Vagina (tissue), 2 donors: Measurements from ENCODE around the gene FGL2. TPM values are rescaled to one million over a fixed set of nuclear protein-coding genes. Genes with fewer than 3 reads are reported as not detected.
"Not testable (repeated sequence)": the region's sequence is repeated elsewhere in the genome, so short reads cannot be mapped to it uniquely, and the experiment has no call there.

ENCODE experiments used
- DNase-seq, 2 donors: peaks; one replicate each; pipeline ENCODE4 v3.0.0-alpha.2; 2017; ENCODE audit errors: extremely low spot score in 2 of 2
- H3K27ac ChIP-seq: fragments of 200-600 bp; sonication (generic); one replicate; pipeline ENCODE4 v1.5.1; 2019
- H3K27me3 ChIP-seq: fragments of 200-600 bp; sonication (generic); one replicate; pipeline ENCODE4 v1.5.1; 2019
- H3K36me3 ChIP-seq, 2 donors: fragments of 200-600 bp; sonication (generic); one replicate each; pipeline ENCODE4 v1.5.1; 2017 to 2019
- H3K4me1 ChIP-seq: fragments of 200-600 bp; sonication (generic); one replicate; pipeline ENCODE4 v1.5.1; 2019
- H3K4me3 ChIP-seq, 2 donors: fragments of 200-600 bp; sonication (generic); 1 replicate in 1 of 2; 2 replicates in 1 of 2; pipeline ENCODE4 v1.5.1; 2016 to 2019
- H3K9me3 ChIP-seq: fragments of 200-600 bp; sonication (generic); one replicate; pipeline ENCODE4 v1.5.1; 2019
- POLR2A ChIP-seq, 2 donors: fragments of 450-650 bp; IDR thresholded peaks; one replicate each; pipeline ENCODE4 v1.6.1; 2017; ENCODE audit warnings: antibody characterized with exemption in 2 of 2, mild to moderate bottlenecking in 2 of 2, moderate library complexity in 2 of 2
- POLR2AphosphoS5 ChIP-seq, 2 donors: sonication (generic); formaldehyde crosslinking; IDR thresholded peaks; one replicate each; pipeline ENCODE4 v1.9.0; 2017; ENCODE audit warnings: antibody characterized with exemption in 2 of 2, mild to moderate bottlenecking in 2 of 2, low read depth in 1 of 2; ENCODE audit not compliant: insufficient read depth in 1 of 2
- intact Hi-C: fragments of 100-400 bp; cut with DNase I; formaldehyde crosslinking; loops from one replicate; pipeline ENCODE4 v1.15.1; 2023
- total RNA-seq: library from RNA; depleted of rRNA; stranded (reverse); fragments of >200 nt; gene quantifications from one replicate; pipeline ENCODE4 v1.2.3, GENCODE V29; 2016
- TF ChIP-seq, protein P1 (sequence below), 3 experiments: fragments of 450-650 bp in 2 of 3; fragments of 200-600 bp in 1 of 3; sonication (generic) in 1 of 3; IDR thresholded peaks; one replicate each; pipeline ENCODE4 v1.5.1; 2017 to 2019; ENCODE audit warnings: antibody characterized with exemption in 3 of 3, mild to moderate bottlenecking in 2 of 3, moderate library complexity in 2 of 3

FGL2 gene
- total RNA-seq, 1 donor from 2014 or later, result 7.4 TPM

DNA sequence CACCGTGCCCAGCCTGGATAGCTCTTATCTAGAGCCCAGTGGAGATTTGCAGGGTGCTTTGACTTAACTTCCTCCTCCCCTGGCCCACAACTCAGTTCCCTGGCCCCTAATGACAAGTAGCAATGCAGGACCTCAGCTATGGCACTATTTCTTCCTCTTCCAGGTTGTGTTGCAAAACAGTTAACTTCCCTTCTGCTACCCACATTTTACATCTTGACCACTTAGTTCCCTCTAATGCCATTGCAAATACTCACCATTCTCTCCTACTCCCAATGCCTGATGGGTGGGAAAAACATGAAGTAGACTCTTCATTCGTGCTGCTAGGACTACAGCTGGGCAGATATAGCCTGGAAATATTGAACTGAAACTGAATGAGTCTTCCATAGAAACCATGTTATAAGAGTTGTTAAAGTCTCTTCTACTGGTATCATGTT, 39.1 kb upstream of the FGL2 start:
- intact Hi-C loops, result no loop called here
- DNase-seq, result no peak
- H3K27ac ChIP-seq, result no peak overlapping the region
- H3K36me3 ChIP-seq, result peaks cover 0 to 5% of the 10 kb centered on the region in 2 donors
- no peaks in the 10 kb centered on the region for H3K4me1 ChIP-seq
- no peak overlapping the region for H3K4me3 ChIP-seq
- no peaks in the 10 kb centered on the region for H3K9me3 ChIP-seq
- H3K27me3 ChIP-seq, result no peaks in the 10 kb centered on the region
- TF ChIP-seq POLR2AphosphoS5 (IDR thresholded peaks at IDR 0.05; ENCODE audit: insufficient read depth in 1 of 2, low read depth in 1 of 2) (no peak), POLR2A (IDR thresholded peaks at IDR 0.05) (no peak)
- TF ChIP-seq, protein P1, sequence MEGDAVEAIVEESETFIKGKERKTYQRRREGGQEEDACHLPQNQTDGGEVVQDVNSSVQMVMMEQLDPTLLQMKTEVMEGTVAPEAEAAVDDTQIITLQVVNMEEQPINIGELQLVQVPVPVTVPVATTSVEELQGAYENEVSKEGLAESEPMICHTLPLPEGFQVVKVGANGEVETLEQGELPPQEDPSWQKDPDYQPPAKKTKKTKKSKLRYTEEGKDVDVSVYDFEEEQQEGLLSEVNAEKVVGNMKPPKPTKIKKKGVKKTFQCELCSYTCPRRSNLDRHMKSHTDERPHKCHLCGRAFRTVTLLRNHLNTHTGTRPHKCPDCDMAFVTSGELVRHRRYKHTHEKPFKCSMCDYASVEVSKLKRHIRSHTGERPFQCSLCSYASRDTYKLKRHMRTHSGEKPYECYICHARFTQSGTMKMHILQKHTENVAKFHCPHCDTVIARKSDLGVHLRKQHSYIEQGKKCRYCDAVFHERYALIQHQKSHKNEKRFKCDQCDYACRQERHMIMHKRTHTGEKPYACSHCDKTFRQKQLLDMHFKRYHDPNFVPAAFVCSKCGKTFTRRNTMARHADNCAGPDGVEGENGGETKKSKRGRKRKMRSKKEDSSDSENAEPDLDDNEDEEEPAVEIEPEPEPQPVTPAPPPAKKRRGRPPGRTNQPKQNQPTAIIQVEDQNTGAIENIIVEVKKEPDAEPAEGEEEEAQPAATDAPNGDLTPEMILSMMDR (IDR thresholded peaks at IDR 0.05), result no peak

DNA sequence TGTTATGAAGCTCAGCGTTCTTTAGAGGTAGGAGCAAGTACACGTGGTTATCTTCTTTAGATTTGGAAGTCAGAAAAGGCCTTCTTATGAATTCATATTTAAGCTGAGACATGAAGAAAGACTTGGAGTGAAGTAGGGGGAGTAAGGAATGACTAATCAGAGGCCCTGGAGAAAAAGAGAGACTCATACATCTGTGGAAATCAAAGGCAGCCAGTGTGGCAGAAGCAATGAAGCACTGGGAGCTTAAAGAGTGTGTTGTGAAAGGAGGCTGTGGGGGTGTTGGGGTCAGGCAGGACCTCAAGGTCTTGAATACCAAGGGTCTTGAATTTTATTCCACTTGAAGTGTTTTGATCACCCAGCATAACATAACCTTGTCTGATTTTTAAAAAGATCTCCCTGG, 35.7 kb upstream of the FGL2 start:
- DNase-seq, result no peak
- H3K27me3 ChIP-seq, result no peaks in the 10 kb centered on the region
- H3K9me3 ChIP-seq, result no peaks in the 10 kb centered on the region
- H3K4me3 ChIP-seq, result no peak overlapping the region
- no peaks in the 10 kb centered on the region for H3K4me1 ChIP-seq
- intact Hi-C loops, result no loop called here
- H3K27ac ChIP-seq, result no peak overlapping the region
- no peaks in the 10 kb centered on the region for H3K36me3 ChIP-seq
- TF ChIP-seq POLR2A (IDR thresholded peaks at IDR 0.05), result no peak
- TF ChIP-seq, protein P1 (IDR thresholded peaks at IDR 0.05), result no peak
- no peak for TF ChIP-seq POLR2AphosphoS5 (IDR thresholded peaks at IDR 0.05; ENCODE audit: insufficient read depth in 1 of 2, low read depth in 1 of 2)

DNA sequence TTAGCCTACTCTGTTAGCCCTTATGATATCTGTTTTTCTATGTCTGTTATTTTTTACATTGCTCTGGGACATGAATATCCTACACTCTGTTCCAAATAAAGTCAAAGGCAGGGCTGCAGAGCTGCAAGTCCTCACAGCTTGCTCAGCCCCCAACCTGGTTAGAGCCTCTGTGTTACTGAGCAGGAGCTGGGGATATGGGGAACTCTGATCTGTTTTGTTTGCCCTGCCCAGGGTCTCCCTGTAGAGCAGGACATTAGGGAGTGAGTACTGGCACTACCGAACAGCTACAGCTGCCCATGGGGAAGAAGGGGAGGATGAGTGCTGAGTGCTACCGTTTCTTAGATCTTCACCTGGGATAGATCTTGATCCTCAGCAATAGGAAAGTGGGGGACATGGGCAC, 32.8 kb upstream of the FGL2 start:
- TF ChIP-seq, protein P1 (IDR thresholded peaks at IDR 0.05), result no peak
- no peak for DNase-seq
- intact Hi-C loops, result no loop called here
- H3K36me3 ChIP-seq, result no peaks in the 10 kb centered on the region
- no peaks in the 10 kb centered on the region for H3K9me3 ChIP-seq
- no peak overlapping the region for H3K27ac ChIP-seq
- no peak overlapping the region for H3K4me3 ChIP-seq
- H3K27me3 ChIP-seq, result no peaks in the 10 kb centered on the region
- H3K4me1 ChIP-seq, result no peaks in the 10 kb centered on the region

DNA sequence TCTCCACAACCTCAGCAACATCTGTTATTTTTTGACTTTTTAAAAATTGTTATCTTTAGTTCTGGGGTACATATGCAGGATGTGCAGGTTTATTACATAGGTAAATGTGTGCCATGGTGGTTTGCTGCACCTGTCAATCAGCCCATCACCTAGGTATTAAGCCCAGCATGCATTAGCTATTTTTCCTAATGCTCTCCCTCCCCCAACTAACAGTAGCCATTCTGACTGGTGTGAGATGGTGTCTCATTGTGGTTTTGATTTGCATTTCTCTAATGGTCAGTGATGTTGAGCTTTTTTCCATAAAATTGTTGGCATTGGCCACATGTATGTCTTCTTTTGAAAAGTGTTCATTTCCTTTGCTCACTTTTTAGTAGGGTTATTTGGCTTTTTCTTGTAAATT, 29.2 kb upstream of the FGL2 start:
- H3K9me3 ChIP-seq, DNase-seq, H3K27ac ChIP-seq, intact Hi-C loops, H3K4me3 ChIP-seq, H3K36me3 ChIP-seq, H3K27me3 ChIP-seq, H3K4me1 ChIP-seq: not testable (repeated sequence)

DNA sequence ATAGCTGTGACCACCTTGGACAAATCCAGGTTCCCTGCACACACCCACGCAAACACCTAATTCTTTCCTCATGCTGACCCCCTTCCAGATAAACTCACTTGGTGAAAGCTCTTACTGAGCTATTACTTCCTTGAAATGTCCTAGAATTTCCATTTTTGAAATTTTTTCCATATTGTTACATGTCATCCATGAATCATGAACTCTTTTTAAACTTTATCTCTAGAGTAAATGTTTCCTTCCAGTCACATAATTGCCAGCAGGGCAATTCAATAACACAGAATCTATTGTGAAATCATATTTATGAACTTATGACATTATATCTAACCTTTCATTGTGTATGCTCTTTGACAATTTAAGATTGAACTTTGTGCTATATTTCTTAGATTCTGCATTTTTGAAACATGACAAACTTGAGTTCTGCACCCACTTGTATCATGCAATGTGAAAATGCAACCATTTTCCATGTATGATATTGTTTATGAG, 26.8 kb upstream of the FGL2 start:
- no peak overlapping the region for H3K27ac ChIP-seq
- no peak for DNase-seq
- intact Hi-C loops, result no loop called here
- TF ChIP-seq, protein P1 (IDR thresholded peaks at IDR 0.05), result no peak
- TF ChIP-seq POLR2AphosphoS5 (IDR thresholded peaks at IDR 0.05; ENCODE audit: insufficient read depth in 1 of 2, low read depth in 1 of 2), result no peak
- TF ChIP-seq POLR2A (IDR thresholded peaks at IDR 0.05), result no peak
- no peaks in the 10 kb centered on the region for H3K9me3 ChIP-seq
- no peaks in the 10 kb centered on the region for H3K4me1 ChIP-seq
- H3K27me3 ChIP-seq, result no peaks in the 10 kb centered on the region
- no peaks in the 10 kb centered on the region for H3K36me3 ChIP-seq
- H3K4me3 ChIP-seq, result no peak overlapping the region

DNA sequence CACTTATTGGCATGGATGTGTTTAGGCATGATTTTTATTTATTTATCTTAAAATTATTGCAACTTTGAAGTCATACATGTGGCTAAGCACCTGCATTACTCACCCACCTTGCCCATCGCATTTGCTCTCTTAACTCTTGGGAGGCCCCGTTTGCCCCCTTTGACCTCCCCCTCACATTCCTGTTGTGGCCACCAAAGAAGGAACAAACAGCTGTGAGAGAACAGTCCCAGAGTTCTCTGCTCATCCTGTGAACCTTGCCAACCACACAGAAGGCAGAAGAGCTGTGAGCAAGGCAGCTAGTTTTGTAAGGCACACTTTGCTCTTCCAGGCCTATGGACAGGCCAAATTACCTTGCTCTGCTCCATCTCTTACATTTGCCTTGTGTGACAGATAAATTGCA, 23.6 kb upstream of the FGL2 start:
- intact Hi-C loops, result no loop called here
- Histone ChIP-seq H3K36me3 (no peaks in the 10 kb centered on the region), H3K9me3 (no peaks in the 10 kb centered on the region), H3K4me3 (no peak overlapping the region), H3K27ac (no peak overlapping the region), H3K4me1 (no peaks in the 10 kb centered on the region), H3K27me3 (no peaks in the 10 kb centered on the region)
- no peak for DNase-seq
- no peak for TF ChIP-seq POLR2A (IDR thresholded peaks at IDR 0.05)
- TF ChIP-seq, protein P1 (IDR thresholded peaks at IDR 0.05), result no peak
- TF ChIP-seq POLR2AphosphoS5 (IDR thresholded peaks at IDR 0.05; ENCODE audit: insufficient read depth in 1 of 2, low read depth in 1 of 2), result no peak
